H1 (cell line): ENCODE data around the gene ICAM5. TPM values are rescaled to one million over a fixed set of nuclear protein-coding genes. Genes with fewer than 3 reads are reported as not detected.

ENCODE experiments used
- RFX5 ChIP-seq: IDR thresholded peaks from 2 replicates; pipeline ENCODE4 v1.6.1; 2011; ENCODE audit warnings: low read depth, low read length, improper control_type of control experiment, borderline replicate concordance
- SAP30 ChIP-seq: fragments of 300-600 bp; sonication (generic); IDR thresholded peaks from 2 replicates; pipeline ENCODE4 v1.7.1; 2012; ENCODE audit warnings: low read length, moderate library complexity, mild to moderate bottlenecking, inconsistent platforms; ENCODE audit not compliant: insufficient read depth, insufficient replicate concordance
- polyA plus RNA-seq, 7 experiments: library from polyadenylated mRNA; depleted of rRNA in 3 of 7; stranded (reverse) in 5 of 7; unstranded in 2 of 7; fragments of >200 nt in 5 of 7; fragments of 200-250 nt in 2 of 7; gene quantifications; 1 replicate in 5 of 7; 2 replicates in 1 of 7; 4 replicates in 1 of 7; pipeline versions ENCODE4 v1.2.1 to v1.2.3, GENCODE V29; 2011 to 2013; ENCODE audit warnings: missing spikeins in 2 of 7, mixed read lengths in 2 of 7
- small RNA-seq: library from polyadenylated mRNA; stranded (forward); fragments of <200 nt; extraction: miRNeasy Mini kit (QIAGEN cat#:217004); gene quantifications from one replicate; pipeline ENCODE3, GENCODE V24; 2013; ENCODE audit not compliant: insufficient read depth
- total RNA-seq: library from RNA; stranded (reverse); fragmentation: NEBNext Ultra II Directional; extraction: Animal tissue kit (Norgen Biotek cat#: 25700); gene quantifications from 2 replicates; pipeline ENCODE4 v1.2.1, GENCODE V29; 2021

Gene ICAM5
- total and polyA plus RNA-seq, 2 of the 8 experiments (the other 6 are each of a cell fraction or from before 2014, with no cell fraction given), result 3.9 to 4.8 TPM

DNA sequence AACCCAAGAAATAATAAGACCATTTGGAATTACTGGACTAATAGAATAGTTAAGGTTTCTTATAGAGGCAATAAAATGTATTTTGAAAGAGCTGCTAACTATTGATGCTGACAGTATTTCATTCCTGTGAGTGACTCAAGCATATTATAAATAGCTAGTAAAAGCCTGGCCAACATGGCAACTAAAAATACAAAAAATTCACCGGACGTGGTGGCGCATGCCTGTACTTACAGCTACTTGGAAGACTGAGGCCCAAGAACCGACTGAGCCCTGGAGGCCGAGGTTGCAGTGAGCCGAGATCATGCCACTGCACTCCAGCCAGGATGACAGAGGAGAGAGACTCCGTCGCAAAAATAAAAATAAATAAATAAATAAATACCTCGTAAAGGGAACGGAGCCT is 55.0 kb downstream of the ICAM5 start (continued):
- no peak for TF ChIP-seq SAP30
- no peak for TF ChIP-seq RFX5

Small RNAs within 50 kb of the gene (small RNA-seq; reads per million reads assigned to genes)
- gene AC011511.1 (not detected), gene AC011511.4 (not detected)

Other genes starting within 250 kb of the ICAM5 start
- gene SHFL, start 203.6 kb upstream of the ICAM5 start, total RNA-seq, result 24.5 and 25.3 TPM in 2 replicates
- gene SHFL, start 203.6 kb upstream of the ICAM5 start, polyA plus RNA-seq (2011; rRNA removed), result 37.1 and 47.0 TPM in 2 replicates
- not detected in 2 replicates for gene ANGPTL6, start 187.3 kb upstream of the ICAM5 start, total RNA-seq
- gene ANGPTL6, start 187.3 kb upstream of the ICAM5 start, polyA plus RNA-seq (2011; rRNA removed), result 0.20 and 0.38 TPM in 2 replicates
- gene PPAN, start 183.6 kb upstream of the ICAM5 start, total RNA-seq, result 72.6 and 74.4 TPM in 2 replicates
- 48.8 and 74.7 TPM in 2 replicates for gene PPAN, start 183.6 kb upstream of the ICAM5 start, polyA plus RNA-seq (2011; rRNA removed)
- gene P2RY11, start 178.3 kb upstream of the ICAM5 start, total RNA-seq, result 17.8 and 18.0 TPM in 2 replicates
- 9.2 and 16.2 TPM in 2 replicates for gene P2RY11, start 178.3 kb upstream of the ICAM5 start, polyA plus RNA-seq (2011; rRNA removed)
- 281 and 284 TPM in 2 replicates for gene EIF3G, start 170.1 kb upstream of the ICAM5 start, total RNA-seq
- gene EIF3G, start 170.1 kb upstream of the ICAM5 start, polyA plus RNA-seq (2011; rRNA removed), result 238 and 426 TPM in 2 replicates
- 208 and 210 TPM in 2 replicates for gene DNMT1, start 95.0 kb upstream of the ICAM5 start, total RNA-seq
- gene DNMT1, start 95.0 kb upstream of the ICAM5 start, polyA plus RNA-seq (2011; rRNA removed), result 101 and 121 TPM in 2 replicates
- gene S1PR2, start 58.6 kb upstream of the ICAM5 start, total RNA-seq, result 18.7 and 19.4 TPM in 2 replicates
- 16.2 and 17.5 TPM in 2 replicates for gene S1PR2, start 58.6 kb upstream of the ICAM5 start, polyA plus RNA-seq (2011; rRNA removed)
- gene MRPL4, start 37.7 kb upstream of the ICAM5 start, total RNA-seq, result 82.3 and 90.7 TPM in 2 replicates
- gene MRPL4, start 37.7 kb upstream of the ICAM5 start, polyA plus RNA-seq (2011; rRNA removed), result 187 and 282 TPM in 2 replicates
- 3.8 and 4.0 TPM in 2 replicates for gene ICAM1, start 18.8 kb upstream of the ICAM5 start, total RNA-seq
- gene ICAM1, start 18.8 kb upstream of the ICAM5 start, polyA plus RNA-seq (2011; rRNA removed), result 5.2 and 9.4 TPM in 2 replicates
- gene ICAM4, start 3.0 kb upstream of the ICAM5 start, total RNA-seq, result 1.3 and 1.5 TPM in 2 replicates
- gene ICAM4, start 3.0 kb upstream of the ICAM5 start, polyA plus RNA-seq (2011; rRNA removed), result 4.1 and 6.3 TPM in 2 replicates
- gene ZGLP1, start 19.9 kb downstream of the ICAM5 start, total RNA-seq, result 4.6 and 5.1 TPM in 2 replicates
- gene ZGLP1, start 19.9 kb downstream of the ICAM5 start, polyA plus RNA-seq (2011; rRNA removed), result 4.2 and 8.2 TPM in 2 replicates
- gene FDX2, start 26.1 kb downstream of the ICAM5 start, total RNA-seq, result 27.0 and 27.8 TPM in 2 replicates
- gene FDX2, start 26.1 kb downstream of the ICAM5 start, polyA plus RNA-seq (2011; rRNA removed), result 64.4 and 80.2 TPM in 2 replicates
- gene RAVER1, start 43.6 kb downstream of the ICAM5 start, total RNA-seq, result 70.5 and 72.4 TPM in 2 replicates
- gene RAVER1, start 43.6 kb downstream of the ICAM5 start, polyA plus RNA-seq (2011; rRNA removed), result 5.7 and 17.1 TPM in 2 replicates
- gene ICAM3, start 49.7 kb downstream of the ICAM5 start, total RNA-seq, result 16.5 TPM in 2 replicates
- gene ICAM3, start 49.7 kb downstream of the ICAM5 start, polyA plus RNA-seq (2011; rRNA removed), result 15.4 and 18.9 TPM in 2 replicates
- gene TYK2, start 90.6 kb downstream of the ICAM5 start, total RNA-seq, result 40.8 and 42.7 TPM in 2 replicates
- 32.1 and 47.6 TPM in 2 replicates for gene TYK2, start 90.6 kb downstream of the ICAM5 start, polyA plus RNA-seq (2011; rRNA removed)
- 162 and 164 TPM in 2 replicates for gene CDC37, start 113.6 kb downstream of the ICAM5 start, total RNA-seq
- 181 and 285 TPM in 2 replicates for gene CDC37, start 113.6 kb downstream of the ICAM5 start, polyA plus RNA-seq (2011; rRNA removed)
- gene PDE4A, start 130.6 kb downstream of the ICAM5 start, total RNA-seq, result 4.4 and 5.0 TPM in 2 replicates
- 2.0 and 3.4 TPM in 2 replicates for gene PDE4A, start 130.6 kb downstream of the ICAM5 start, polyA plus RNA-seq (2011; rRNA removed)
- 80.6 and 82.0 TPM in 2 replicates for gene KEAP1, start 213.4 kb downstream of the ICAM5 start, total RNA-seq
- 106 and 117 TPM in 2 replicates for gene KEAP1, start 213.4 kb downstream of the ICAM5 start, polyA plus RNA-seq (2011; rRNA removed)
- gene S1PR5, start 227.5 kb downstream of the ICAM5 start, total RNA-seq, result 8.6 and 8.7 TPM in 2 replicates
- gene S1PR5, start 227.5 kb downstream of the ICAM5 start, polyA plus RNA-seq (2011; rRNA removed), result 2.4 and 3.6 TPM in 2 replicates